Measurements from ENCODE around the gene TDRD1. TPM values are rescaled to one million over a fixed set of nuclear protein-coding genes. Genes with fewer than 3 reads are reported as not detected.

Gene TDRD1
- total and polyA plus RNA-seq, 2 experiments from 2014 or later: not detected

DNA sequence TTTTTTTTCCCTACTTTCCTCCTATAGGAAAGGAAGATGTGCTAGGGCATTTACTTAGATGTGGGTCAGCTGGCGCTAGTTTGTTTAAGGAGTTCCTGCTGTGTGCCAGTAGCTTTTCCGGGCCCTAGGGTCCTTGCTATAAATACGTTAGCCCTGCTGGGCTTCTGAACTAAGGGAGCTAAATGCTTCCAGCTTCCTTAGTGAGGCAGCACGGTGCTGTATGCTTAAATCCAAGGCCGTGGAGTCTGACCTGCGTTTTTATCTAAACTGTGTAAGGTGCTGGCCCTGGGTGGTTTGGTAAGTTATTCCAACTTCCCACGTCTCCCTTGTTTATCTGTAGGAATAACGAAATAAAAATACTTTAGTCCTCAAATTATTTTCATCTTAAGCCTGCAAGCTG lies 594 bp downstream of the TDRD1 start:
- no peak for DNase-seq
- Histone ChIP-seq H3F3A (ENCODE audit: insufficient read depth) (no peaks in the 10 kb centered on the region), H3K9me3 (ENCODE audit: low read depth) (no peaks in the 10 kb centered on the region), H3K4me2 (ENCODE audit: unreplicated experiment) (no peak overlapping the region), H3K4me1 (ENCODE audit: insufficient read depth) (no peaks in the 10 kb centered on the region), H3K36me3 (ENCODE audit: low read depth) (no peaks in the 10 kb centered on the region), H3K9me2 (ENCODE audit: insufficient read depth) (no peaks in the 10 kb centered on the region), H3K27me3 (replicated peaks; ENCODE audit: insufficient read depth) (no peaks in the 10 kb centered on the region), H3K9ac (no peak overlapping the region), H3K27ac (no peak overlapping the region), H2AFZ (no peak overlapping the region), H3K79me2 (ENCODE audit: insufficient read depth) (no peaks in the 10 kb centered on the region), H4K20me1 (ENCODE audit: insufficient read depth) (no peaks in the 10 kb centered on the region), H3K4me3 (no peak overlapping the region)
- TF ChIP-seq EZH2 (IDR thresholded peaks at IDR 0.05; ENCODE audit: insufficient read depth, poor library complexity, severe bottlenecking) (no peak), EZH2phosphoT487 (IDR thresholded peaks at IDR 0.05; ENCODE audit: insufficient read depth, low read depth) (no peak)
- in situ Hi-C loops (cut with MboI): no loop called here
- WGBS, 2 experiments (ENCODE audit: low coverage in 1 of 2, low lambda C conversion rate in 2 of 2, missing lambda C conversion rate in 2 of 2): 75 to 79% methylated on average over 8 of the region's 8 CpGs

DNA sequence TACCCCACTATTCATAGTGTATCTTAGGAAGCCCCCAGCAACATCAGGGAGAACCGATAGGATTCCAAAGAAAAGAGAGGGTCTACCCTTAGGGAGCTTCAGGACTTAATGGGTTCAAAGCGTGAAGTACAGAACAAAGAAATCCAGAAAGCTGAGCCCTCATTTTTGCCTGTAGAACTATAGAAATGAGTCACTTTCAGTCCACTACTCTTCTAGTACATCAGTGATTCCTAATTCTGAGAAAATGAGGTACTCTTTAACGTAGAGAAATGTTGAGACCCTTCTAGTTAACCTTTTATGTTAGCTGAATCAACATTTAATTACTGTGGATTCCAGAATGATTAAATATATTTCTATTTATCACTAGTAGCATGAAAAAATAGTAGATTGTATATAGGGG lies 1.8 kb downstream of the TDRD1 start:
- TF ChIP-seq EZH2phosphoT487 (IDR thresholded peaks at IDR 0.05; ENCODE audit: insufficient read depth, low read depth): no peak
- no peak for TF ChIP-seq EZH2 (IDR thresholded peaks at IDR 0.05; ENCODE audit: insufficient read depth, poor library complexity, severe bottlenecking)
- 52 to 53% methylated on average over 3 of the region's 3 CpGs for WGBS, 2 experiments (ENCODE audit: low coverage in 1 of 2, low lambda C conversion rate in 2 of 2, missing lambda C conversion rate in 2 of 2)
- no peaks in the 10 kb centered on the region for H3K9me2 ChIP-seq (ENCODE audit: insufficient read depth)
- H3K9me3 ChIP-seq (ENCODE audit: low read depth): no peaks in the 10 kb centered on the region
- no peak overlapping the region for H3K4me3 ChIP-seq
- no peaks in the 10 kb centered on the region for H3K79me2 ChIP-seq (ENCODE audit: insufficient read depth)
- H3K27ac ChIP-seq: no peak overlapping the region
- no peak overlapping the region for H3K4me2 ChIP-seq (ENCODE audit: unreplicated experiment)
- H2AFZ ChIP-seq: no peak overlapping the region
- in situ Hi-C loops (cut with MboI): no loop called here
- no peaks in the 10 kb centered on the region for H3K36me3 ChIP-seq (ENCODE audit: low read depth)
- no peaks in the 10 kb centered on the region for H3K4me1 ChIP-seq (ENCODE audit: insufficient read depth)
- no peak for DNase-seq
- no peaks in the 10 kb centered on the region for H3K27me3 ChIP-seq (replicated peaks; ENCODE audit: insufficient read depth)
- no peaks in the 10 kb centered on the region for H4K20me1 ChIP-seq (ENCODE audit: insufficient read depth)
- H3K9ac ChIP-seq: no peak overlapping the region
- no peaks in the 10 kb centered on the region for H3F3A ChIP-seq (ENCODE audit: insufficient read depth)

DNA sequence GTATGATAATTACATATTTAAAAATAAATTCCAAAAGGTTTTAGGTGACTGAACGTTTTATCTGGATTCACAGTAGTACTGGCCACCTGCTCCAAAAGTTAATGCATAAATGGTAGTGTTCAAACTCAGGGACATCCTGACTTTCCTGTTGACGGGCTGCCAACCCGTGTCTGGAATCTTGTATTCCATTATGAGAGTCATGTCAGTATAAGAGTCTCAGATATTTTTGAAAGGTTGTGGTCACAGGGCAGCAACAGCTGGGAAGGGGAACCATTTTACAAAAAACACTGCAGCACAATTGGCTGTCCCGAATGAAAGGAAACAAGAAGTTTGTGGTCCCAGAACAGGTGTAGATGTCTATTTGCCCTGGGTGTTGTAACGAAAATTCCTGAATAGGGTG lies 2.8 kb downstream of the TDRD1 start:
- H3F3A ChIP-seq (ENCODE audit: insufficient read depth): no peaks in the 10 kb centered on the region
- H3K79me2 ChIP-seq (ENCODE audit: insufficient read depth): no peaks in the 10 kb centered on the region
- no peaks in the 10 kb centered on the region for H4K20me1 ChIP-seq (ENCODE audit: insufficient read depth)
- H3K4me2 ChIP-seq (ENCODE audit: unreplicated experiment): no peak overlapping the region
- no peak for DNase-seq
- no peak overlapping the region for H3K9ac ChIP-seq
- no peaks in the 10 kb centered on the region for H3K36me3 ChIP-seq (ENCODE audit: low read depth)
- no peaks in the 10 kb centered on the region for H3K9me3 ChIP-seq (ENCODE audit: low read depth)
- H3K27ac ChIP-seq: no peak overlapping the region
- no peak overlapping the region for H3K4me3 ChIP-seq
- peaks cover 3% of the 10 kb centered on the region; the same call in 1 of the 2 replicates for H3K9me2 ChIP-seq (ENCODE audit: insufficient read depth)
- TF ChIP-seq EZH2phosphoT487 (IDR thresholded peaks at IDR 0.05; ENCODE audit: insufficient read depth, low read depth): no peak
- TF ChIP-seq EZH2 (IDR thresholded peaks at IDR 0.05; ENCODE audit: insufficient read depth, poor library complexity, severe bottlenecking): no peak
- 33 to 37% methylated on average over 5 of the region's 5 CpGs for WGBS, 2 experiments (ENCODE audit: low coverage in 1 of 2, low lambda C conversion rate in 2 of 2, missing lambda C conversion rate in 2 of 2)
- in situ Hi-C loops (cut with MboI): no loop called here
- no peaks in the 10 kb centered on the region for H3K27me3 ChIP-seq (replicated peaks; ENCODE audit: insufficient read depth)
- no peaks in the 10 kb centered on the region for H3K4me1 ChIP-seq (ENCODE audit: insufficient read depth)
- H2AFZ ChIP-seq: no peak overlapping the region

DNA sequence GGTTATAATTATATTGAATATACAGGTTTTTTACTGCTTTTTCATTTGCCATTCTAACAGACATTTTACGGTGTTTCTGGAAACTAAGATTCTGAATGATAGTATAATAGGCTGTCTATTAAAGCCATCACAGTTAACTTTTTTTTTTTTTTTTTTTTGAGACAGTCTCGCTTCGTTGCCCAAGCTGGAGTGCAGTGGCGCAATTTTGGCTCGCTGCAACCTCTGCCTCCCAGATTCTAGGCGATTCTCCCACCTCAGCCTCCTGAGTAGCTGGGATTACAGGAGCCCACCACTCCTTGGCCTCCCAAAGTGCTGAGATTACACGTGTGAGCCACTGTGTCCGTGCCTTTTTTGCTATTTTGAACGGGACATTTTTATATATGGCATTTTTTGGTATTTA lies 4.4 kb downstream of the TDRD1 start:
- Histone ChIP-seq H3K9me2 (ENCODE audit: insufficient read depth) (peaks cover 3% of the 10 kb centered on the region; the same call in 1 of the 2 replicates), H3K79me2 (ENCODE audit: insufficient read depth) (no peaks in the 10 kb centered on the region), H3K4me1 (ENCODE audit: insufficient read depth) (no peaks in the 10 kb centered on the region), H3K27me3 (replicated peaks; ENCODE audit: insufficient read depth) (0 out of 2 replicates have a peak, but pooled peaks cover 4% of the 10 kb centered on the region), H3K4me2 (ENCODE audit: unreplicated experiment) (no peak overlapping the region), H3K9me3 (ENCODE audit: low read depth) (no peaks in the 10 kb centered on the region), H2AFZ (no peak overlapping the region), H3K9ac (no peak overlapping the region), H4K20me1 (ENCODE audit: insufficient read depth) (no peaks in the 10 kb centered on the region), H3F3A (ENCODE audit: insufficient read depth) (no peaks in the 10 kb centered on the region), H3K27ac (no peak overlapping the region), H3K36me3 (ENCODE audit: low read depth) (no peaks in the 10 kb centered on the region), H3K4me3 (no peak overlapping the region)
- TF ChIP-seq EZH2phosphoT487 (IDR thresholded peaks at IDR 0.05; ENCODE audit: insufficient read depth, low read depth) (no peak), EZH2 (IDR thresholded peaks at IDR 0.05; ENCODE audit: insufficient read depth, poor library complexity, severe bottlenecking) (no peak)
- 67 to 68% methylated on average over 9 of the region's 9 CpGs for WGBS, 2 experiments (ENCODE audit: low coverage in 1 of 2, low lambda C conversion rate in 2 of 2, missing lambda C conversion rate in 2 of 2)
- in situ Hi-C loops (cut with MboI): no loop called here
- no peak for DNase-seq

DNA sequence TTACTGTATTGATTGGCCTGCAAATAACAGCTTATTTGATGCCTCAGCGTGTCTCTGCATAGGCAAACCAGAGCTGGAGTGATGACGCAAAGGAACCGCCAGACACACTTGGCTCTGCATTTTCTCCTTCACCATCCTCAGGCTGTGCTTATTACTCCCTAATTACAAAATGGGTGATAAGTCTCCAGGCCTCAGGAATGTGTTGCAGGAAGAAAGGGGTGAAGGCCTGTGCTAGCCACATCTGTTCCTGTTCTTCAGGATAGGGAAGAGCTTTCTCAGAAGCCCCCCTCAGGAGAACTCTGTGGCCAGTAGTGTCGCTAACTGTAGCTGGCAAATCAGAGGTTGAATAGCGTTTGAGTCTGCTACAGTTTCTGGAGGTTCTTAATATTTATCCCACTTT lies 5.1 kb downstream of the TDRD1 start:
- Histone ChIP-seq H2AFZ (no peak overlapping the region), H3K27me3 (replicated peaks; ENCODE audit: insufficient read depth) (0 out of 2 replicates have a peak, but pooled peaks cover 4% of the 10 kb centered on the region), H3K36me3 (ENCODE audit: low read depth) (no peaks in the 10 kb centered on the region), H3K79me2 (ENCODE audit: insufficient read depth) (no peaks in the 10 kb centered on the region), H3K27ac (no peak overlapping the region), H3F3A (ENCODE audit: insufficient read depth) (no peaks in the 10 kb centered on the region), H4K20me1 (ENCODE audit: insufficient read depth) (no peaks in the 10 kb centered on the region), H3K9me2 (ENCODE audit: insufficient read depth) (peaks cover 3% of the 10 kb centered on the region; the same call in 1 of the 2 replicates), H3K4me3 (no peak overlapping the region), H3K9ac (no peak overlapping the region), H3K4me1 (ENCODE audit: insufficient read depth) (no peaks in the 10 kb centered on the region), H3K9me3 (ENCODE audit: low read depth) (no peaks in the 10 kb centered on the region), H3K4me2 (ENCODE audit: unreplicated experiment) (no peak overlapping the region)
- 64 to 76% methylated on average over 5 of the region's 5 CpGs for WGBS, 2 experiments (ENCODE audit: low coverage in 1 of 2, low lambda C conversion rate in 2 of 2, missing lambda C conversion rate in 2 of 2)
- in situ Hi-C loops (cut with MboI): no loop called here
- TF ChIP-seq EZH2 (IDR thresholded peaks at IDR 0.05; ENCODE audit: insufficient read depth, poor library complexity, severe bottlenecking) (no peak), EZH2phosphoT487 (IDR thresholded peaks at IDR 0.05; ENCODE audit: insufficient read depth, low read depth) (no peak)
- no peak for DNase-seq
